HEK293 (cell line): ENCODE results near the gene MUCL3.

ENCODE experiments used
- CTCF ChIP-seq: fragments of 450-650 bp; formaldehyde crosslinking; IDR thresholded peaks from 2 replicates; pipeline ENCODE4 v1.5.1; 2016; ENCODE audit warnings: missing biosample characterization, missing genetic modification characterization
- KLF16 ChIP-seq: fragments of 450-650 bp; formaldehyde crosslinking; IDR thresholded peaks from 2 replicates; pipeline ENCODE4 v1.5.1; 2017; ENCODE audit warnings: missing biosample characterization, missing genetic modification characterization
- KLF8 ChIP-seq: fragments of 450-650 bp; formaldehyde crosslinking; IDR thresholded peaks from 2 replicates; pipeline ENCODE4 v1.5.1; 2016; ENCODE audit warnings: missing biosample characterization, missing genetic modification characterization
- OVOL3 ChIP-seq: fragments of 450-650 bp; formaldehyde crosslinking; IDR thresholded peaks from 2 replicates; pipeline ENCODE4 v1.5.1; 2016; ENCODE audit warnings: missing biosample characterization, missing genetic modification characterization
- PRDM4 ChIP-seq: fragments of 450-650 bp; formaldehyde crosslinking; IDR thresholded peaks from 2 replicates; pipeline ENCODE4 v1.5.1; 2017; ENCODE audit warnings: missing biosample characterization, missing genetic modification characterization
- REPIN1 ChIP-seq: fragments of 450-650 bp; formaldehyde crosslinking; IDR thresholded peaks from 2 replicates; pipeline ENCODE4 v1.5.1; 2017; ENCODE audit warnings: missing biosample characterization, missing genetic modification characterization, low read depth
- ZNF416 ChIP-seq: fragments of 450-650 bp; formaldehyde crosslinking; IDR thresholded peaks from 2 replicates; pipeline ENCODE4 v1.5.1; 2016; ENCODE audit warnings: missing biosample characterization, missing genetic modification characterization
- ZNF561 ChIP-seq: fragments of 450-650 bp; IDR thresholded peaks from 2 replicates; pipeline ENCODE4 v1.5.1; 2018; ENCODE audit warnings: missing biosample characterization, missing genetic modification characterization, borderline replicate concordance
- ZNF785 ChIP-seq: fragments of 450-650 bp; formaldehyde crosslinking; IDR thresholded peaks from 2 replicates; pipeline ENCODE4 v1.5.1; 2016; ENCODE audit warnings: missing biosample characterization, missing genetic modification characterization
- ZNF791 ChIP-seq: fragments of 450-650 bp; formaldehyde crosslinking; IDR thresholded peaks from 2 replicates; pipeline ENCODE4 v1.5.1; 2016; ENCODE audit warnings: missing biosample characterization, missing genetic modification characterization
- ZSCAN5A ChIP-seq: fragments of 450-650 bp; formaldehyde crosslinking; IDR thresholded peaks from 2 replicates; pipeline ENCODE4 v1.5.1; 2016; ENCODE audit warnings: missing biosample characterization, missing genetic modification characterization
- TF ChIP-seq, protein P1 (sequence below): fragments of 450-650 bp; formaldehyde crosslinking; IDR thresholded peaks from 2 replicates; pipeline ENCODE4 v1.5.1; 2016; ENCODE audit warnings: missing biosample characterization, missing genetic modification characterization, low read depth
- TF ChIP-seq, protein P2 (sequence below): fragments of 450-650 bp; formaldehyde crosslinking; IDR thresholded peaks from 2 replicates; pipeline ENCODE4 v1.5.1; 2016; ENCODE audit warnings: missing biosample characterization, missing genetic modification characterization
- TF ChIP-seq, protein P3 (sequence below): sonication (generic); formaldehyde crosslinking; IDR thresholded peaks from 2 replicates; pipeline ENCODE4 v1.8.1; 2022; ENCODE audit warnings: mild to moderate bottlenecking, moderate library complexity, missing genetic modification reagents

DNA sequence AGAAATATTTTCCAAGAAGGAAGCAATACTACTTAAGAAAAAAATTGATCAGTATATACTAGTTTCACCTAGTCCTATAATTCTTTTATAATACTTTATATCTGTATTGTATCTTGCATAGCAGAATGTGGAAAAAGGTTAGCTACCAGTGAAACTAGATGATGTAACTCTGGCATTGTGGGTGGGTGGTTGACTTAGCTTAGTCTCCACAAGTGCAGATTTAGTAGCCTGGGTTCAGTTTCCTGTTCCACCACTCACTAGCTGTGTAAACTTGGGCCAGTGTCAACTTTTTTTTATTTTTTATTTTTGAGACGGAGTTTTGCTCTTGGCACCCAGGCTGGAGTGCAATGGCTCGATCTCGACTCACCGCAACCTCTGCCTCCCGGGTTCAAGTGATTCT, 44.7 kb downstream of the MUCL3 start:
- TF ChIP-seq ZSCAN5A (tag by site-specific recombination): no peak
- TF ChIP-seq, protein P1, sequence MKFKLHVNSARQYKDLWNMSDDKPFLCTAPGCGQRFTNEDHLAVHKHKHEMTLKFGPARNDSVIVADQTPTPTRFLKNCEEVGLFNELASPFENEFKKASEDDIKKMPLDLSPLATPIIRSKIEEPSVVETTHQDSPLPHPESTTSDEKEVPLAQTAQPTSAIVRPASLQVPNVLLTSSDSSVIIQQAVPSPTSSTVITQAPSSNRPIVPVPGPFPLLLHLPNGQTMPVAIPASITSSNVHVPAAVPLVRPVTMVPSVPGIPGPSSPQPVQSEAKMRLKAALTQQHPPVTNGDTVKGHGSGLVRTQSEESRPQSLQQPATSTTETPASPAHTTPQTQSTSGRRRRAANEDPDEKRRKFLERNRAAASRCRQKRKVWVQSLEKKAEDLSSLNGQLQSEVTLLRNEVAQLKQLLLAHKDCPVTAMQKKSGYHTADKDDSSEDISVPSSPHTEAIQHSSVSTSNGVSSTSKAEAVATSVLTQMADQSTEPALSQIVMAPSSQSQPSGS: no peak
- TF ChIP-seq PRDM4 (tag by site-specific recombination): no peak
- TF ChIP-seq, protein P2, sequence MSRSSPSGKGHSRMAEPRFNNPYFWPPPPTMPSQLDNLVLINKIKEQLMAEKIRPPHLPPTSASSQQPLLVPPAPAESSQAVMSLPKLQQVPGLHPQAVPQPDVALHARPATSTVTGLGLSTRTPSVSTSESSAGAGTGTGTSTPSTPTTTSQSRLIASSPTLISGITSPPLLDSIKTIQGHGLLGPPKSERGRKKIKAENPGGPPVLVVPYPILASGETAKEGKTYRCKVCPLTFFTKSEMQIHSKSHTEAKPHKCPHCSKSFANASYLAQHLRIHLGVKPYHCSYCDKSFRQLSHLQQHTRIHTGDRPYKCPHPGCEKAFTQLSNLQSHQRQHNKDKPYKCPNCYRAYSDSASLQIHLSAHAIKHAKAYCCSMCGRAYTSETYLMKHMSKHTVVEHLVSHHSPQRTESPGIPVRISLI (tag by site-specific recombination): no peak
- TF ChIP-seq CTCF: no peak
- TF ChIP-seq, protein P3, sequence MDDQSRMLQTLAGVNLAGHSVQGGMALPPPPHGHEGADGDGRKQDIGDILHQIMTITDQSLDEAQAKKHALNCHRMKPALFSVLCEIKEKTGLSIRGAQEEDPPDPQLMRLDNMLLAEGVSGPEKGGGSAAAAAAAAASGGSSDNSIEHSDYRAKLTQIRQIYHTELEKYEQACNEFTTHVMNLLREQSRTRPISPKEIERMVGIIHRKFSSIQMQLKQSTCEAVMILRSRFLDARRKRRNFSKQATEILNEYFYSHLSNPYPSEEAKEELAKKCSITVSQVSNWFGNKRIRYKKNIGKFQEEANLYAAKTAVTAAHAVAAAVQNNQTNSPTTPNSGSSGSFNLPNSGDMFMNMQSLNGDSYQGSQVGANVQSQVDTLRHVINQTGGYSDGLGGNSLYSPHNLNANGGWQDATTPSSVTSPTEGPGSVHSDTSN (CRISPR knock-in tag): no peak
- no peak for TF ChIP-seq REPIN1 (tag by site-specific recombination)
- no peak for TF ChIP-seq ZNF561 (tag by site-specific recombination)
- TF ChIP-seq OVOL3: no peak
- no peak for TF ChIP-seq ZNF416 (tag by site-specific recombination)
- no peak for TF ChIP-seq ZNF785 (tag by site-specific recombination)
- TF ChIP-seq KLF8 (tag by site-specific recombination): no peak
- no peak for TF ChIP-seq ZNF791 (tag by site-specific recombination)
- no peak for TF ChIP-seq KLF16 (tag by site-specific recombination)
